HG03103 (cell line): Measurements from ENCODE around the gene GRAMD4.

ENCODE experiments used
- ATAC-seq: cut with Tn5 transposase; IDR thresholded peaks from one replicate; pipeline ENCODE4 v1.9.1; 2021; ENCODE audit warnings: low read depth; ENCODE audit not compliant: unreplicated experiment

The GRAMD4 gene

GRCh38 chr22:46596032-46596441 is 24.1 kb upstream of the GRAMD4 start:
- ATAC-seq, result no peak

GRCh38 chr22:46596819-46597218 is 23.4 kb upstream of the GRAMD4 start:
- no peak for ATAC-seq

- ATAC-seq, result no peak
These were observed 22.0 kb upstream of the GRAMD4 start for GRCh38 chr22:46598224-46598623.

GRCh38 chr22:46598737-46599424 is 21.3 kb upstream of the GRAMD4 start:
- ATAC-seq, result no peak

- no peak for ATAC-seq
These were observed 19.9 kb upstream of the GRAMD4 start for GRCh38 chr22:46600273-46600796.

- ATAC-seq, result no peak
These were observed 18.2 kb upstream of the GRAMD4 start for GRCh38 chr22:46602025-46602424.

- ATAC-seq, result no peak
These were observed 15.9 kb upstream of the GRAMD4 start for GRCh38 chr22:46604306-46604690.

- no peak for ATAC-seq
These were observed 15.1 kb upstream of the GRAMD4 start for GRCh38 chr22:46605117-46605516.

- ATAC-seq, result no peak
These were observed 13.3 kb upstream of the GRAMD4 start for GRCh38 chr22:46606886-46607285.

- ATAC-seq, result no peak
These were observed 12.6 kb upstream of the GRAMD4 start for GRCh38 chr22:46607483-46608114.

- ATAC-seq, result no peak
These were observed 11.0 kb upstream of the GRAMD4 start for GRCh38 chr22:46609175-46609690.

- no peak for ATAC-seq
These were observed 10.4 kb upstream of the GRAMD4 start for GRCh38 chr22:46609724-46610201.

- no peak for ATAC-seq
These were observed 9.8 kb upstream of the GRAMD4 start for GRCh38 chr22:46610356-46610755.

- ATAC-seq, result no peak
These were observed 9.0 kb upstream of the GRAMD4 start for GRCh38 chr22:46611189-46611588.

GRCh38 chr22:46612341-46612903 is 7.8 kb upstream of the GRAMD4 start:
- ATAC-seq, result no peak

- ATAC-seq, result no peak
These were observed 7.1 kb upstream of the GRAMD4 start for GRCh38 chr22:46612904-46613605.

- peak; percentile 45 for ATAC-seq
These were observed 6.6 kb upstream of the GRAMD4 start for GRCh38 chr22:46613606-46614021.

GRCh38 chr22:46614025-46614931 is 5.9 kb upstream of the GRAMD4 start:
- no peak for ATAC-seq

GRCh38 chr22:46617207-46617985 is 2.8 kb upstream of the GRAMD4 start:
- no peak for ATAC-seq
